ENCODE data around the gene FALEC. TPM values are rescaled to one million over a fixed set of nuclear protein-coding genes. Genes with fewer than 3 reads are reported as not detected.

Gene FALEC
- total and polyA plus RNA-seq, 2 experiments from 2014 or later = 1.7 TPM; not detected in 1

DNA sequence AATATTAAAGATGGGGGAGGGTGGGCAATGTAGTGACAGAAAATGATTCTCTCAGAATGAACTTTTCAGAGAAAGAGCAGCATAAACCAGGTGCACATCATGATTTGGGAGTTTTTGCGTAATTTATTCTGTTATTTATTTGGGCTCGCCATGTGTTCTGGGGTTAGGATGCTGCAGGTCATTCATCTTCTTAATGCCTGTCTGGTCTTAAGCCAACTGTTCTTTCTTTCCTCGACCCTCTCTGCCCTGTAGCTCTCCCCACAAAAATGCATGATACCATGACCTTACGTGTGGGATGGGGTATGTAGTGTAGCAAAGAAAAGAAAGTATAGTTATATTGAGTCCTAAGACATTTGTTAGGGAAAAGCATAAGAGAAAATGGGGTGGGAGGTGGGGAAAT, 40.7 kb upstream of the FALEC start (continued):
- TF ChIP-seq, protein P1, sequence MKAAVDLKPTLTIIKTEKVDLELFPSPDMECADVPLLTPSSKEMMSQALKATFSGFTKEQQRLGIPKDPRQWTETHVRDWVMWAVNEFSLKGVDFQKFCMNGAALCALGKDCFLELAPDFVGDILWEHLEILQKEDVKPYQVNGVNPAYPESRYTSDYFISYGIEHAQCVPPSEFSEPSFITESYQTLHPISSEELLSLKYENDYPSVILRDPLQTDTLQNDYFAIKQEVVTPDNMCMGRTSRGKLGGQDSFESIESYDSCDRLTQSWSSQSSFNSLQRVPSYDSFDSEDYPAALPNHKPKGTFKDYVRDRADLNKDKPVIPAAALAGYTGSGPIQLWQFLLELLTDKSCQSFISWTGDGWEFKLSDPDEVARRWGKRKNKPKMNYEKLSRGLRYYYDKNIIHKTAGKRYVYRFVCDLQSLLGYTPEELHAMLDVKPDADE (IDR thresholded peaks at IDR 0.05) = no peak
- TF ChIP-seq EZH2 (IDR thresholded peaks at IDR 0.05; ENCODE audit: low read depth, unreplicated experiment) (no peak), REST (IDR thresholded peaks at IDR 0.05; ENCODE audit: unreplicated experiment) (no peak), EZH2phosphoT487 (IDR thresholded peaks at IDR 0.05; ENCODE audit: unreplicated experiment) (no peak)

GRCh38 chr1:150476754-150477153, 38.8 kb upstream of the FALEC start:
- H3K36me3 Mint-ChIP-seq (ENCODE audit: low read depth) = peaks cover 15% of the 10 kb centered on the region
- H3K27me3 ChIP-seq (ENCODE audit: insufficient read depth) = no peaks in the 10 kb centered on the region
- no peaks in the 10 kb centered on the region for H3K9me2 ChIP-seq (ENCODE audit: insufficient read depth)
- no peak for ATAC-seq
- peaks cover 16% of the 10 kb centered on the region for H3K4me1 Mint-ChIP-seq
- peaks cover 18% of the 10 kb centered on the region for H3K27me3 Mint-ChIP-seq (ENCODE audit: insufficient read depth, low read depth, poor library complexity)
- H3K36me3 ChIP-seq (ENCODE audit: insufficient read depth) = peaks cover 2% of the 10 kb centered on the region; the same call in 1 of the 2 replicates
- H3K4me2 ChIP-seq = no peak overlapping the region
- H2AFZ ChIP-seq = no peak overlapping the region
- no peak for DNase-seq (ENCODE audit: low spot score)
- no peaks in the 10 kb centered on the region; the same call in 1 of the 2 replicates for H4K20me1 ChIP-seq (replicated peaks; ENCODE audit: insufficient read depth)
- H3F3A ChIP-seq (replicated peaks; ENCODE audit: low read depth) = peaks cover 4% of the 10 kb centered on the region; the same call in 1 of the 2 replicates
- 0 out of 2 replicates have a peak, but pooled peaks cover 4% of the 10 kb centered on the region for H3K4me1 ChIP-seq (ENCODE audit: insufficient read depth)
- H3K27ac Mint-ChIP-seq = no peak overlapping the region
- H3K27ac ChIP-seq (ENCODE audit: low read depth) = 0 out of 2 replicates have a peak overlapping the region, but pooled peaks have one; percentile 15
- H3K79me2 ChIP-seq (replicated peaks; ENCODE audit: insufficient read depth) = no peaks in the 10 kb centered on the region
- TF ChIP-seq, protein P1 (IDR thresholded peaks at IDR 0.05) = no peak
- TF ChIP-seq NANOG (IDR thresholded peaks at IDR 0.05; ENCODE audit: borderline replicate concordance) (no peak), REST (IDR thresholded peaks at IDR 0.05; ENCODE audit: unreplicated experiment) (no peak)
- no peak overlapping the region for H3K4me3 ChIP-seq
- no peak overlapping the region for H3K4me3 Mint-ChIP-seq
- no peaks in the 10 kb centered on the region for H3K9me3 Mint-ChIP-seq

All from GM23338 (cell line).